Measurements from ENCODE around the gene NEUROG2.

NEUROG2 gene

GRCh38 chr4:112519689-112520597, 4.0 kb upstream of the NEUROG2 start:
- no peak overlapping the region for H3K27ac Mint-ChIP-seq
- H3K4me3 Mint-ChIP-seq = no peak overlapping the region
- peaks cover 18% of the 10 kb centered on the region for H3K9me3 Mint-ChIP-seq
- no peak for TF ChIP-seq CTCF (IDR thresholded peaks at IDR 0.05; ENCODE audit: unreplicated experiment in 3 of 3)
- no peaks in the 10 kb centered on the region for H3K36me3 Mint-ChIP-seq (ENCODE audit: low read depth)
- H3K4me1 Mint-ChIP-seq = peaks cover 36% of the 10 kb centered on the region
- peaks cover 100% of the 10 kb centered on the region for H3K27me3 Mint-ChIP-seq (ENCODE audit: low read depth)

- Mint-ChIP-seq H3K27me3 (ENCODE audit: low read depth) (peaks cover 100% of the 10 kb centered on the region), H3K4me1 (peaks cover 49% of the 10 kb centered on the region), H3K36me3 (ENCODE audit: low read depth) (no peaks in the 10 kb centered on the region), H3K4me3 (no peak overlapping the region), H3K9me3 (peaks cover 18% of the 10 kb centered on the region), H3K27ac (no peak overlapping the region)
- TF ChIP-seq CTCF (IDR thresholded peaks at IDR 0.05; ENCODE audit: unreplicated experiment in 3 of 3) = no peak
Measured at GRCh38 chr4:112518675-112519074, 2.7 kb upstream of the NEUROG2 start.

GRCh38 chr4:112517911-112518310, 1.9 kb upstream of the NEUROG2 start:
- TF ChIP-seq CTCF (IDR thresholded peaks at IDR 0.05; ENCODE audit: unreplicated experiment in 3 of 3) = no peak
- H3K4me3 Mint-ChIP-seq = peak overlapping the region; percentile 41 to 66 (median 57)
- peaks cover 43% of the 10 kb centered on the region for H3K4me1 Mint-ChIP-seq
- peaks cover 100% of the 10 kb centered on the region for H3K27me3 Mint-ChIP-seq (ENCODE audit: low read depth)
- H3K9me3 Mint-ChIP-seq = peaks cover 15% of the 10 kb centered on the region
- H3K36me3 Mint-ChIP-seq (ENCODE audit: low read depth) = no peaks in the 10 kb centered on the region
- no peak overlapping the region for H3K27ac Mint-ChIP-seq

GRCh38 chr4:112517067-112517634, 1.2 kb upstream of the NEUROG2 start:
- Mint-ChIP-seq H3K27ac (no peak overlapping the region), H3K4me3 (peak overlapping the region; percentile 57 to 66 (median 58)), H3K9me3 (peaks cover 12% of the 10 kb centered on the region), H3K4me1 (peaks cover 42% of the 10 kb centered on the region), H3K36me3 (ENCODE audit: low read depth) (no peaks in the 10 kb centered on the region), H3K27me3 (ENCODE audit: low read depth) (peaks cover 100% of the 10 kb centered on the region)
- TF ChIP-seq CTCF (IDR thresholded peaks at IDR 0.05; ENCODE audit: unreplicated experiment in 3 of 3) = no peak

- Mint-ChIP-seq H3K27me3 (ENCODE audit: low read depth) (peaks cover 100% of the 10 kb centered on the region), H3K27ac (no peak overlapping the region), H3K4me3 (peak overlapping the region; percentile 80 to 90 (median 89)), H3K4me1 (peaks cover 46% of the 10 kb centered on the region), H3K36me3 (ENCODE audit: low read depth) (no peaks in the 10 kb centered on the region), H3K9me3 (peaks cover 12% of the 10 kb centered on the region)
- TF ChIP-seq CTCF (IDR thresholded peaks at IDR 0.05; ENCODE audit: unreplicated experiment in 3 of 3) = no peak
Measured at GRCh38 chr4:112516471-112517066, 589 bp upstream of the NEUROG2 start.

All from nephron (organoid).